ENCODE measurements around the gene ADGRG6.

Gene ADGRG6

GRCh38 chr6:142333431-142333830 lies 31.6 kb downstream of the ADGRG6 start:
- DNase-seq (ENCODE audit: insufficient read length, low spot score) (no peak), FAIRE-seq (no peak)

DNA sequence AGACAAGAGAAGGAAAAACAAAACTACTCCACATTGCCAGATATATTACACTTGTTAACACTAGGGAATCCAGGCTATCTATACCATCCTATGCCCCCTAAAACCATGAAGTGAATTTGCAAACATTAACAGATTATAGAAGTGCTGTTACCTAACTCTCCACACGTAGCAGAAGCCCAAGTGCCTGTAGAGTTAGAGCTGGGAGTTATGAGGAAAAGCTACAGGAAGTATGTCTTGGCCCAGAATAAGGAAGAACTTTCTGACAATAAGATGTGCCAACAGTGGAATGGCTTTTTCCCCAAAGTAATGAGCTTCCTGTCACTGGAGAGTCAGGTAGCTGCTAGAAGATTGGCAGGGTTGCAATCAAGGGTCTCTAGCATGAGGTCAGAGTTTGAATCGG lies 32.5 kb downstream of the ADGRG6 start:
- TF ChIP-seq, protein P1, sequence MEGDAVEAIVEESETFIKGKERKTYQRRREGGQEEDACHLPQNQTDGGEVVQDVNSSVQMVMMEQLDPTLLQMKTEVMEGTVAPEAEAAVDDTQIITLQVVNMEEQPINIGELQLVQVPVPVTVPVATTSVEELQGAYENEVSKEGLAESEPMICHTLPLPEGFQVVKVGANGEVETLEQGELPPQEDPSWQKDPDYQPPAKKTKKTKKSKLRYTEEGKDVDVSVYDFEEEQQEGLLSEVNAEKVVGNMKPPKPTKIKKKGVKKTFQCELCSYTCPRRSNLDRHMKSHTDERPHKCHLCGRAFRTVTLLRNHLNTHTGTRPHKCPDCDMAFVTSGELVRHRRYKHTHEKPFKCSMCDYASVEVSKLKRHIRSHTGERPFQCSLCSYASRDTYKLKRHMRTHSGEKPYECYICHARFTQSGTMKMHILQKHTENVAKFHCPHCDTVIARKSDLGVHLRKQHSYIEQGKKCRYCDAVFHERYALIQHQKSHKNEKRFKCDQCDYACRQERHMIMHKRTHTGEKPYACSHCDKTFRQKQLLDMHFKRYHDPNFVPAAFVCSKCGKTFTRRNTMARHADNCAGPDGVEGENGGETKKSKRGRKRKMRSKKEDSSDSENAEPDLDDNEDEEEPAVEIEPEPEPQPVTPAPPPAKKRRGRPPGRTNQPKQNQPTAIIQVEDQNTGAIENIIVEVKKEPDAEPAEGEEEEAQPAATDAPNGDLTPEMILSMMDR (IDR thresholded peaks at IDR 0.05; ENCODE audit: insufficient read depth, missing control alignments): no peak
- FAIRE-seq (no peak), DNase-seq (ENCODE audit: insufficient read length, low spot score) (no peak)

More at GRCh38 chr6:142333431-142333830, 31.6 kb downstream of the ADGRG6 start:
- TF ChIP-seq, protein P1 (IDR thresholded peaks at IDR 0.05; ENCODE audit: insufficient read depth, missing control alignments): no peak

GRCh38 chr6:142335415-142335814 lies 33.6 kb downstream of the ADGRG6 start:
- FAIRE-seq (no peak), DNase-seq (ENCODE audit: insufficient read length, low spot score) (no peak)
- TF ChIP-seq, protein P1 (IDR thresholded peaks at IDR 0.05; ENCODE audit: insufficient read depth, missing control alignments): no peak

GRCh38 chr6:142336183-142336582 lies 34.4 kb downstream of the ADGRG6 start:
- FAIRE-seq: no peak
- TF ChIP-seq, protein P1 (IDR thresholded peaks at IDR 0.05; ENCODE audit: insufficient read depth, missing control alignments): no peak
- DNase-seq (ENCODE audit: insufficient read length, low spot score): no peak

GRCh38 chr6:142336787-142337186 lies 35.0 kb downstream of the ADGRG6 start:
- FAIRE-seq (no peak), DNase-seq (ENCODE audit: insufficient read length, low spot score) (no peak)
- TF ChIP-seq, protein P1 (IDR thresholded peaks at IDR 0.05; ENCODE audit: insufficient read depth, missing control alignments): no peak

DNA sequence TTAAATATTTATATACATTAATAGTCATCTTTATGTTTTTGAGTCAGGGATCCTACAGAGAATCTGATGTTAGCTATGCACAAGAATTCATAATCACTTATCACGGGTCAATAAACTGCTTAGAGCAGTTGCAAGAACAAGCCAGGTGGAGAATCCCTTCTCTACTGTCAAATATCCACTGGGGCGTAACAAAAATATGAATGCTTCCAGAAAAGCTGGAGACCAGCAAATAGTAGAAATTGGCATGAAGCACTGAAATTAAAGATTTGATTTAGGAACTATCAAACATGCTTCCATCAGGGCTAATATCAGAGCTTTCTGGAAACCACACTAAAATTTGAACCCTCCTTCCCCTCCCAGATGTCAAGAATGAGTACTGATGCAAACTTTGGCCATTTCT lies 37.3 kb downstream of the ADGRG6 start:
- FAIRE-seq (no peak), DNase-seq (ENCODE audit: insufficient read length, low spot score) (no peak)
- TF ChIP-seq, protein P1 (IDR thresholded peaks at IDR 0.05; ENCODE audit: insufficient read depth, missing control alignments): no peak

DNA sequence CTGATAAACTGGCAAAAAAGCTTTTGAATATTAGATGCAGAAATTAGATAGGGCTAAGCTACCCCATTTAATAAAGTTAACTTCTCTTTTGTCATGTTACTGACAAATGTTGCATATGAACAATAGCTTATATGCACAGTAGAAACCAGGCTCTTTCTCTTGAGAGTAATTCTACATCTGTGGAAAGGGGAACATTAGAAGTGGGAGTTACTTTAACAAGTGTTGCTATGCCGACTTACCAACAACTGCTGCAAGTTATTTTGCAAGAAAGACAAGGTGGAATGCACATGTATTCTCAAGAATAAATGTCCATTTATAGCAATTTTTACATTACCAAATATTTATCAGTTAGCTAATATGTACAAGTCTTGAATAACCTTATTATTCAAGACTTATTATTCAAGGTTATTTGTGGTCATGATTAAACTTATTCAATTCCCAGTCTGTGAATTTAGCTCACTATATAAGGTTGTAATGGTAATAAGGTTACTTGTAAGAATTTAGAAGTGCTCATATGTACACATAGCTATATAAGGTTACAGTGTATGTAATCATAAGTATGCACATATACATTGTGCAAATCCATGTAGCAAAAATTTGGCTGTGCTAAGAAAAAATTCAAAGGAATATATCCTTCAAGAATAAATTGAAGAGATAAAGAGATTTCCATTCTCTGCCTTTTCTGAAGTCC lies 38.3 kb downstream of the ADGRG6 start:
- FAIRE-seq: no peak
- TF ChIP-seq, protein P1 (IDR thresholded peaks at IDR 0.05; ENCODE audit: insufficient read depth, missing control alignments): no peak

More for the DNA sequence above, 38.3 kb downstream of the ADGRG6 start:
- DNase-seq (ENCODE audit: insufficient read length, low spot score): no peak

Data from D721Med (cell line).